ENCODE data around the gene CNTN2.

CNTN2 gene

GRCh38 chr1:205102404-205102803 is 59.4 kb downstream of the CNTN2 start:
- H3K9me3 ChIP-seq (ENCODE audit: control insufficient read depth, low read length) = no peaks in the 10 kb centered on the region
- no peak for DNase-seq (ENCODE audit: low read depth)
- no peak overlapping the region for H3K9ac ChIP-seq (ENCODE audit: low read length)
- no peaks in the 10 kb centered on the region for H3K27me3 ChIP-seq (replicated peaks; ENCODE audit: control insufficient read depth, insufficient read depth, low read length)
- no peak overlapping the region for H3K4me3 ChIP-seq (ENCODE audit: low read length)
- peaks cover 5% of the 10 kb centered on the region for H3K4me1 ChIP-seq (ENCODE audit: control insufficient read depth, insufficient read depth, low read length)
- peaks cover 96% of the 10 kb centered on the region for H3K36me3 ChIP-seq (ENCODE audit: control insufficient read depth, insufficient read depth, low read length, severe bottlenecking)

- Histone ChIP-seq H3K4me1 (ENCODE audit: control insufficient read depth, insufficient read depth, low read length) (peaks cover 15% of the 10 kb centered on the region), H3K4me3 (ENCODE audit: low read length) (no peak overlapping the region), H3K9me3 (ENCODE audit: control insufficient read depth, low read length) (no peaks in the 10 kb centered on the region), H3K36me3 (ENCODE audit: control insufficient read depth, insufficient read depth, low read length, severe bottlenecking) (peaks cover 81% of the 10 kb centered on the region), H3K27me3 (replicated peaks; ENCODE audit: control insufficient read depth, insufficient read depth, low read length) (no peaks in the 10 kb centered on the region), H3K9ac (ENCODE audit: low read length) (no peak overlapping the region)
- no peak for DNase-seq (ENCODE audit: low read depth)
Observed at GRCh38 chr1:205107327-205107726, 64.3 kb downstream of the CNTN2 start.

- peaks cover 11% of the 10 kb centered on the region for H3K4me1 ChIP-seq (ENCODE audit: control insufficient read depth, insufficient read depth, low read length)
- H3K4me3 ChIP-seq (ENCODE audit: low read length) = no peak overlapping the region
- peak overlapping the region; percentile 13 for H3K9ac ChIP-seq (ENCODE audit: low read length)
- no peaks in the 10 kb centered on the region for H3K9me3 ChIP-seq (ENCODE audit: control insufficient read depth, low read length)
- peaks cover 81% of the 10 kb centered on the region for H3K36me3 ChIP-seq (ENCODE audit: control insufficient read depth, insufficient read depth, low read length, severe bottlenecking)
- peak; percentile 26 for DNase-seq (ENCODE audit: low read depth)
- no peaks in the 10 kb centered on the region for H3K27me3 ChIP-seq (replicated peaks; ENCODE audit: control insufficient read depth, insufficient read depth, low read length)
Observed at GRCh38 chr1:205108464-205108863, 65.5 kb downstream of the CNTN2 start.

- H3K4me3 ChIP-seq (ENCODE audit: low read length) = no peak overlapping the region
- no peaks in the 10 kb centered on the region for H3K9me3 ChIP-seq (ENCODE audit: control insufficient read depth, low read length)
- H3K9ac ChIP-seq (ENCODE audit: low read length) = no peak overlapping the region
- DNase-seq (ENCODE audit: low read depth) = no peak
- peaks cover 11% of the 10 kb centered on the region for H3K4me1 ChIP-seq (ENCODE audit: control insufficient read depth, insufficient read depth, low read length)
- H3K27me3 ChIP-seq (replicated peaks; ENCODE audit: control insufficient read depth, insufficient read depth, low read length) = no peaks in the 10 kb centered on the region
- H3K36me3 ChIP-seq (ENCODE audit: control insufficient read depth, insufficient read depth, low read length, severe bottlenecking) = peaks cover 83% of the 10 kb centered on the region
Observed at GRCh38 chr1:205109269-205109668, 66.3 kb downstream of the CNTN2 start.

- peaks cover 11% of the 10 kb centered on the region for H3K4me1 ChIP-seq (ENCODE audit: control insufficient read depth, insufficient read depth, low read length)
- no peak overlapping the region for H3K4me3 ChIP-seq (ENCODE audit: low read length)
- H3K9me3 ChIP-seq (ENCODE audit: control insufficient read depth, low read length) = no peaks in the 10 kb centered on the region
- peaks cover 83% of the 10 kb centered on the region for H3K36me3 ChIP-seq (ENCODE audit: control insufficient read depth, insufficient read depth, low read length, severe bottlenecking)
- no peaks in the 10 kb centered on the region for H3K27me3 ChIP-seq (replicated peaks; ENCODE audit: control insufficient read depth, insufficient read depth, low read length)
- DNase-seq (ENCODE audit: low read depth) = no peak
- H3K9ac ChIP-seq (ENCODE audit: low read length) = no peak overlapping the region
Observed at GRCh38 chr1:205109711-205110110, 66.7 kb downstream of the CNTN2 start.

- DNase-seq (ENCODE audit: low read depth) = no peak
- no peak overlapping the region for H3K4me3 ChIP-seq (ENCODE audit: low read length)
- H3K27me3 ChIP-seq (replicated peaks; ENCODE audit: control insufficient read depth, insufficient read depth, low read length) = no peaks in the 10 kb centered on the region
- H3K36me3 ChIP-seq (ENCODE audit: control insufficient read depth, insufficient read depth, low read length, severe bottlenecking) = peaks cover 69% of the 10 kb centered on the region
- no peak overlapping the region for H3K9ac ChIP-seq (ENCODE audit: low read length)
- H3K4me1 ChIP-seq (ENCODE audit: control insufficient read depth, insufficient read depth, low read length) = peaks cover 11% of the 10 kb centered on the region
- H3K9me3 ChIP-seq (ENCODE audit: control insufficient read depth, low read length) = no peaks in the 10 kb centered on the region
Observed at GRCh38 chr1:205111354-205111753, 68.3 kb downstream of the CNTN2 start.

- Histone ChIP-seq H3K27me3 (replicated peaks; ENCODE audit: control insufficient read depth, insufficient read depth, low read length) (no peaks in the 10 kb centered on the region), H3K4me1 (ENCODE audit: control insufficient read depth, insufficient read depth, low read length) (peaks cover 20% of the 10 kb centered on the region), H3K9me3 (ENCODE audit: control insufficient read depth, low read length) (no peaks in the 10 kb centered on the region), H3K36me3 (ENCODE audit: control insufficient read depth, insufficient read depth, low read length, severe bottlenecking) (peaks cover 18% of the 10 kb centered on the region), H3K9ac (ENCODE audit: low read length) (no peak overlapping the region), H3K4me3 (ENCODE audit: low read length) (no peak overlapping the region)
- DNase-seq (ENCODE audit: low read depth) = no peak
Observed at GRCh38 chr1:205118752-205119151, 75.7 kb downstream of the CNTN2 start.

- Histone ChIP-seq H3K4me3 (ENCODE audit: low read length) (peak within 1 kb of the TSS; percentile 99), H3K36me3 (ENCODE audit: control insufficient read depth, insufficient read depth, low read length, severe bottlenecking) (peaks cover 6% of the 10 kb centered on the region), H3K4me1 (ENCODE audit: control insufficient read depth, insufficient read depth, low read length) (peaks cover 20% of the 10 kb centered on the region), H3K9me3 (ENCODE audit: control insufficient read depth, low read length) (no peaks in the 10 kb centered on the region), H3K27me3 (replicated peaks; ENCODE audit: control insufficient read depth, insufficient read depth, low read length) (no peaks in the 10 kb centered on the region), H3K9ac (ENCODE audit: low read length) (peak within 1 kb of the TSS; percentile 98)
- DNase-seq (ENCODE audit: low read depth) = peak; percentile 97
Observed at GRCh38 chr1:205121660-205122488, 78.9 kb downstream of the CNTN2 start, which contains the start of gene RBBP5. TSS of gene RBBP5 (minus strand) at chr1:205121978. CDS start at chr1:205121873, 105 bp downstream.

GRCh38 chr1:205122489-205122882 is 79.5 kb downstream of the CNTN2 start:
- Histone ChIP-seq H3K36me3 (ENCODE audit: control insufficient read depth, insufficient read depth, low read length, severe bottlenecking) (peaks cover 6% of the 10 kb centered on the region), H3K9ac (ENCODE audit: low read length) (peak overlapping the region; percentile 98), H3K27me3 (replicated peaks; ENCODE audit: control insufficient read depth, insufficient read depth, low read length) (no peaks in the 10 kb centered on the region), H3K4me1 (ENCODE audit: control insufficient read depth, insufficient read depth, low read length) (peaks cover 20% of the 10 kb centered on the region), H3K4me3 (ENCODE audit: low read length) (peak overlapping the region; percentile 99), H3K9me3 (ENCODE audit: control insufficient read depth, low read length) (no peaks in the 10 kb centered on the region)
- DNase-seq (ENCODE audit: low read depth) = no peak

- H3K27me3 ChIP-seq (replicated peaks; ENCODE audit: control insufficient read depth, insufficient read depth, low read length) = no peaks in the 10 kb centered on the region
Observed at GRCh38 chr1:205124726-205125125, 81.7 kb downstream of the CNTN2 start.

GRCh38 chr1:205127646-205128045 is 84.6 kb downstream of the CNTN2 start:
- no peak overlapping the region for H3K4me3 ChIP-seq (ENCODE audit: low read length)
- H3K9me3 ChIP-seq (ENCODE audit: control insufficient read depth, low read length) = no peaks in the 10 kb centered on the region
- H3K9ac ChIP-seq (ENCODE audit: low read length) = no peak overlapping the region
- no peaks in the 10 kb centered on the region for H3K36me3 ChIP-seq (ENCODE audit: control insufficient read depth, insufficient read depth, low read length, severe bottlenecking)
- H3K27me3 ChIP-seq (replicated peaks; ENCODE audit: control insufficient read depth, insufficient read depth, low read length) = no peaks in the 10 kb centered on the region
- no peak for DNase-seq (ENCODE audit: low read depth)
- H3K4me1 ChIP-seq (ENCODE audit: control insufficient read depth, insufficient read depth, low read length) = peaks cover 3% of the 10 kb centered on the region

More at GRCh38 chr1:205124726-205125125, 81.7 kb downstream of the CNTN2 start:
- no peaks in the 10 kb centered on the region for H3K36me3 ChIP-seq (ENCODE audit: control insufficient read depth, insufficient read depth, low read length, severe bottlenecking)
- no peak overlapping the region for H3K4me3 ChIP-seq (ENCODE audit: low read length)
- no peak overlapping the region for H3K9ac ChIP-seq (ENCODE audit: low read length)
- DNase-seq (ENCODE audit: low read depth) = no peak
- H3K9me3 ChIP-seq (ENCODE audit: control insufficient read depth, low read length) = no peaks in the 10 kb centered on the region
- H3K4me1 ChIP-seq (ENCODE audit: control insufficient read depth, insufficient read depth, low read length) = peaks cover 20% of the 10 kb centered on the region
